Panc1 (cell line): ENCODE data around the gene RXRG. TPM values are rescaled to one million over a fixed set of nuclear protein-coding genes. Genes with fewer than 3 reads are reported as not detected.

Experiments used
- ATAC-seq: fragments of 200-7000 bp; cut with Tn5 transposase; 2 replicates; pipeline ENCODE4 v1.9.1; 2020; ENCODE audit warnings: mild to moderate bottlenecking, moderate library complexity
- BruUV-seq: library from RNA; stranded (reverse); fragments of 400-500 nt; replicated peaks from 2 replicates; lab custom pipeline; 2021; lab: Mats Ljungman, UMichigan
- CTCF ChIA-PET: fragments of 300-600 bp; sonication (Branson Sonifier 250); formaldehyde crosslinking; loops from one replicate; lab custom pipeline; 2022; ENCODE audit warnings: antibody characterized with exemption; lab: Charles Lee
- POLR2A ChIA-PET: fragments of 300-600 bp; sonication (Branson Sonifier 250); formaldehyde crosslinking; loops from one replicate; lab custom pipeline; 2022; ENCODE audit warnings: antibody characterized with exemption; lab: Charles Lee
- DNase-seq: peaks from one replicate; pipeline ENCODE4 v3.0.0-alpha.2; 2010; ENCODE audit warnings: low read depth, low spot score
- H3K27ac ChIP-seq: 2 replicates; pipeline ENCODE4 v1.5.1; 2011; ENCODE audit warnings: mild to moderate bottlenecking, low read length, inconsistent platforms
- H3K27me3 ChIP-seq: fragments of 200-500 bp; sonication (Bioruptor generic); 2 replicates; pipeline ENCODE4 v1.6.0; 2014; ENCODE audit warnings: low read length, inconsistent platforms; ENCODE audit not compliant: control insufficient read depth, insufficient read depth
- H3K36me3 ChIP-seq: fragments of 200-500 bp; sonication (Bioruptor generic); 2 replicates; pipeline ENCODE4 v1.5.1; 2014; ENCODE audit warnings: inconsistent platforms, mild to moderate bottlenecking, low read length, moderate library complexity; ENCODE audit not compliant: control insufficient read depth, insufficient read depth
- H3K4me1 ChIP-seq: 2 replicates; pipeline ENCODE4 v1.5.1; 2011; ENCODE audit warnings: inconsistent platforms, mild to moderate bottlenecking, low read length, moderate library complexity; ENCODE audit not compliant: control insufficient read depth, insufficient read depth
- H3K4me3 ChIP-seq, 2 experiments: 2 replicates each; pipeline ENCODE4 v1.5.1; 2011 to 2012; ENCODE audit warnings: low read depth in 2 of 2, low read length in 2 of 2, mild to moderate bottlenecking in 2 of 2, inconsistent platforms in 1 of 2, moderate library complexity in 1 of 2
- H3K9me3 ChIP-seq: fragments of 200-500 bp; sonication (Bioruptor generic); 2 replicates; pipeline ENCODE4 v1.5.1; 2014; ENCODE audit warnings: low read depth, mild to moderate bottlenecking, inconsistent platforms, low read length, moderate library complexity; ENCODE audit not compliant: control insufficient read depth, insufficient read depth
- CTCF ChIP-seq: fragments of 450-650 bp; IDR thresholded peaks from 2 replicates; pipeline ENCODE4 v1.5.1; 2017; ENCODE audit warnings: mild to moderate bottlenecking
- POLR2AphosphoS5 ChIP-seq: IDR thresholded peaks from 2 replicates; pipeline ENCODE4 v1.6.1; 2012; ENCODE audit warnings: mild to moderate bottlenecking, low read depth, low read length, moderate library complexity
- REST ChIP-seq, 2 experiments: IDR thresholded peaks; 2 replicates each; pipeline ENCODE4 v1.6.1; 2011 to 2012; ENCODE audit warnings: low read depth in 2 of 2, control low read depth in 1 of 2, low read length in 1 of 2, mild to moderate bottlenecking in 1 of 2, moderate library complexity in 1 of 2; ENCODE audit not compliant: insufficient read depth in 1 of 2
- SIN3A ChIP-seq: IDR thresholded peaks from 2 replicates; pipeline ENCODE4 v1.6.1; 2012; ENCODE audit warnings: low read depth, mild to moderate bottlenecking, low read length, moderate library complexity, borderline replicate concordance; ENCODE audit not compliant: insufficient read depth
- TCF7L2 ChIP-seq: IDR thresholded peaks from 2 replicates; pipeline ENCODE4 v1.6.1; 2011; ENCODE audit warnings: mild to moderate bottlenecking, low read depth, low read length, inconsistent platforms
- in situ Hi-C: cut with HindIII; loops from 2 replicates; pipeline ENCODE4 v1.10.0; 2016; ENCODE audit warnings: low sequenced_read_pairs, low pct_unique_long_range_greater_than_20kb
- intact Hi-C: fragments of 100-400 bp; cut with micrococcal nuclease; formaldehyde crosslinking; loops from one replicate; pipeline ENCODE4 v1.10.0; 2022; ENCODE audit not compliant: unreplicated experiment
- total RNA-seq: library from RNA; stranded (reverse); gene quantifications from one replicate; pipeline ENCODE4 v1.2.1, GENCODE V29; 2021; ENCODE audit not compliant: unreplicated experiment

The RXRG gene
- total RNA-seq, 1 experiment from 2014 or later = not detected

GRCh38 chr1:165354739-165355138, 90.2 kb downstream of the RXRG start:
- ChIA-PET CTCF (no interaction called here), POLR2A (no interaction called here)

More at GRCh38 chr1:165354739-165355138, 90.2 kb downstream of the RXRG start:
- intact Hi-C loops = no loop called here
- no peaks in the 10 kb centered on the region for H3K9me3 ChIP-seq
- in situ Hi-C loops = no loop called here
- TF ChIP-seq SIN3A = no peak
- no peak for TF ChIP-seq CTCF
- TF ChIP-seq POLR2AphosphoS5 = no peak
- no peak for TF ChIP-seq TCF7L2
- TF ChIP-seq REST (IDR thresholded peaks at IDR 0.05; ENCODE audit: insufficient read depth in 1 of 2, low read depth in 2 of 2, low read length in 1 of 2) = no peak
- no peak overlapping the region for H3K4me3 ChIP-seq
- BruUV-seq = no TSS peak
- DNase-seq = no peak
- peaks cover 38% of the 10 kb centered on the region for H3K27me3 ChIP-seq
- no peak overlapping the region for H3K27ac ChIP-seq
- H3K4me1 ChIP-seq = peaks cover 9% of the 10 kb centered on the region; the same call in 1 of the 2 replicates
- no peaks in the 10 kb centered on the region for H3K36me3 ChIP-seq
- ATAC-seq = no peak
